GM12864 (cell line): ENCODE measurements around the gene FNDC3B.
A peak's percentile ranks its signal among the peaks of the same experiment; 100 is the strongest.

Source experiments
- DNase-seq: peaks from one replicate; pipeline ENCODE4 v3.0.0-alpha.2; 2011; ENCODE audit warnings: low read depth
- H3K4me3 ChIP-seq: 2 replicates; pipeline ENCODE4 v1.5.1; 2011; ENCODE audit warnings: mild to moderate bottlenecking, low read depth, low read length, control low read depth
- TF ChIP-seq, protein P1 (sequence below): IDR thresholded peaks from 2 replicates; pipeline ENCODE4 v1.5.1; 2011; ENCODE audit warnings: low read depth, mild to moderate bottlenecking, moderate library complexity, low read length, control low read depth, inconsistent platforms; ENCODE audit errors: missing control alignments

Gene FNDC3B

DNA sequence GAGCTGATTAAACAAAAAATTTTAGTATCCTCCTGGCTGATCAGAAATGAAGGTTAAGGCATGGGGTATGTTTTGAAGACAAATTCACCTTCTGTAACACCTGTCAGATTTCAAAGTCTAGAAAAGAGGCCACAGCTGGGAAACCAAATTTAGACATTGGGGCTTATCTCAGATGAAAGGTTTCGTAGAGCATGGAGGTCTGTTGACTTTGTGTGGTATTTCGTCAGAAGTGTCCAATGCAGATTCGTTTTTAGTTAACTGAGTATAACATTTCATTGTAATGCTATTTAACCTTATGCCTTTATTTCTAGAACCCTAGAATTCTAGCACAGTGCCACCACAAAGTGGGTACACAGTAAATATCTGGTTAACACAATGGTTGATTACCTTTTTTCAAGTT, 61.7 kb downstream of the FNDC3B start:
- TF ChIP-seq, protein P1, sequence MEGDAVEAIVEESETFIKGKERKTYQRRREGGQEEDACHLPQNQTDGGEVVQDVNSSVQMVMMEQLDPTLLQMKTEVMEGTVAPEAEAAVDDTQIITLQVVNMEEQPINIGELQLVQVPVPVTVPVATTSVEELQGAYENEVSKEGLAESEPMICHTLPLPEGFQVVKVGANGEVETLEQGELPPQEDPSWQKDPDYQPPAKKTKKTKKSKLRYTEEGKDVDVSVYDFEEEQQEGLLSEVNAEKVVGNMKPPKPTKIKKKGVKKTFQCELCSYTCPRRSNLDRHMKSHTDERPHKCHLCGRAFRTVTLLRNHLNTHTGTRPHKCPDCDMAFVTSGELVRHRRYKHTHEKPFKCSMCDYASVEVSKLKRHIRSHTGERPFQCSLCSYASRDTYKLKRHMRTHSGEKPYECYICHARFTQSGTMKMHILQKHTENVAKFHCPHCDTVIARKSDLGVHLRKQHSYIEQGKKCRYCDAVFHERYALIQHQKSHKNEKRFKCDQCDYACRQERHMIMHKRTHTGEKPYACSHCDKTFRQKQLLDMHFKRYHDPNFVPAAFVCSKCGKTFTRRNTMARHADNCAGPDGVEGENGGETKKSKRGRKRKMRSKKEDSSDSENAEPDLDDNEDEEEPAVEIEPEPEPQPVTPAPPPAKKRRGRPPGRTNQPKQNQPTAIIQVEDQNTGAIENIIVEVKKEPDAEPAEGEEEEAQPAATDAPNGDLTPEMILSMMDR = no peak
- DNase-seq = peak; percentile 62
- no peak overlapping the region for H3K4me3 ChIP-seq

DNA sequence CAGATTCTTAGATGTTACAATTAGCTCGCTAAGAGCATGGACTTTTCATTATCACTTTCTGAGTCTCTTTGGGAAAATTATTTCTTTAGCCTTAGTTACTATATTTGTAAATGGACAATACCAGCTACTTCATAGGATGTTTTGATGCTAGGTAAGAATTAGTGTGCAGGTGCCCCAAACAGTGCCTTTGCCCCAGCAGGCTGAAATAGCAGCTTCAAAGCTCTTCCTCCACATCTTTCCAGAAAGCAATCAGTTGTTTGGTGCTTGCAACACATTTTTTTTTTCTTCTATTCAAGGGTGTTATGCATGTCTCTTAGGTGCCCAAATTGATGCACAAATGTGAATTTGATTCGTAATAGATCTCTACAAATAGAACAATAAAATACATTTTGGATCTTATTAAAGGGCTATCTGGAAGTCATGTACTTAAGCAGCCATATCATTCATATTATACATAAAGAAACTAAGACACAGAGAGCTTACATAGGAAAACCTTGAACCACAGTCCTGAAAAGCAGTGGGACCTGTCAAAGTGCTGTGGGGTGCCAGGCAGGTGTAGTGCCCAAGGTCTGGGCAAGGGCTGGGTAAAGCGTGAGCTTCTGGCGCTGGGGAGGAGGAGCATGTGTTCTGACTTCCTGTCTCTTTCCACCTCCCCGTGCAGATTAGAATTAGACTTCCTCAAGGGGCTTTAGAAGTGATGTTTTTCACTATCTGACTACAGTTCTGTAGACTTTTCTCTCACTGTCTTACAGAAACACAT, 62.9 kb downstream of the FNDC3B start:
- no peak overlapping the region for H3K4me3 ChIP-seq
- DNase-seq = peak; percentile 36
- TF ChIP-seq, protein P1 = no peak

DNA sequence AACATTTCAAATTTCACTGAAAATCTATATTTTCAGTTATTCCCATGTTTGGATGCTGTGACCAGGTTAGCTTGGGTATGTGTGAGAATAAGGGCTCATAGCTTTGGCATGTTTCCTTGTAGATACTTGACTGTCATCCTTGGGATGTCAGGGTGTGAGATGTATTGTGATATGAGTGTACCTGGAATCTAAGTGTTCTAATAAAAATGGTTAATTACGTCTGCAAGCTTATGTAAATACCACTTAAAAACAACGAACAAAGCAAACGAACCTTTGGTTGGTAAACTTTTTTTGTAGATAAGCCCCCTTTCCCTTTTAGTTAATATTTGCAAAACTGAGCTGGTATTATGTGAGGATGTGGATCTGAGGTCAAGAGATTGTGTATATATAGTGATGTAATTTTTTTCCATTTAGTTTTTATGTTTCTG, 63.5 kb downstream of the FNDC3B start:
- no peak overlapping the region for H3K4me3 ChIP-seq
- TF ChIP-seq, protein P1 = no peak
- DNase-seq = no peak

DNA sequence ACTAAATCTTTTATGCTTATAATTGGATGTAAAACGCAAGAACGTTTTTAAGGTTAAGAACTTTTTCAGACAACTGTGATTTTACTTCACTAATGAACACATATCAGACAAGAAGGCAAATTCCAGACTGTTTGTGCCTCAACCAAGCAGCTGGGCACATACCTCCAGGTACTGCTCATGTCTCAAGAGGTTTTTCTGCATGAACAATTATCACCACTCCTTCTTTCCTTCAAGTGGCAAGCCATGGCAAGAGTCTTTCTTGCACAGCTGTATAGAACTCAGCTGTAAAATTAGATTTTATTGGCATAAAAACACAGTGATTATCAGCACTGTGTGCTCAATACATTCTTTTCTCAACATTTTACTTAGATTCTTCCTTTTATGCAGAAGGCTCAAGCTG, 64.3 kb downstream of the FNDC3B start:
- H3K4me3 ChIP-seq = no peak overlapping the region
- DNase-seq = no peak
- TF ChIP-seq, protein P1 = no peak

DNA sequence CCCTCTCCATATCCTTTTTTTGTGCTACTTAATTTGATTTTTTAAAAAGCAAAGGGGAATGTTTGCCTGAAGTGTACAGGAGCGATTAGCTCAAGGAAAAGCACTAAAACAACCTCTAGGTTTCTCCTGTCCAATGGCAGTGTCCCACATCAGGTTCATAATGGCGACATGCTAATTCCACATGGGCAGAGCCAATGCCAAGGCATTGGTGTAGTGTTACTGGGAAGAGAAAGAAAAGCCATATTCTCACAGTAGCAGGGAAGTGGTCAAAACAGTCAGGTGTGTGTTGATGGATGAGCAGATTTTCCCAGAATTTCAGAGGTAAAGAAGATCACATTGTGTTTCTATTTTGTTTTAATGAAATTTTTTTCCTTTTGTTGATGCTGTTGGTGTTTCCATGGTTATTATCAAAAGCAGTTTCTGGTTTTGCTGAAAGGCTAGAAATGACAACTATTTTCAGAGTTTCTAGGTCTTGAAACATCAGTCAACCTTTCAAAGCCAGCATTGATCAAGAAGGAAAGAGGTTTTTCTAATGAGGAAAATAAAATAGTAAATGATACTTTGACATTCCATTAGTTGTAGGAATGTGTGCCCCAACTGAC, 65.2 kb downstream of the FNDC3B start:
- DNase-seq = no peak
- TF ChIP-seq, protein P1 = no peak
- no peak overlapping the region for H3K4me3 ChIP-seq

DNA sequence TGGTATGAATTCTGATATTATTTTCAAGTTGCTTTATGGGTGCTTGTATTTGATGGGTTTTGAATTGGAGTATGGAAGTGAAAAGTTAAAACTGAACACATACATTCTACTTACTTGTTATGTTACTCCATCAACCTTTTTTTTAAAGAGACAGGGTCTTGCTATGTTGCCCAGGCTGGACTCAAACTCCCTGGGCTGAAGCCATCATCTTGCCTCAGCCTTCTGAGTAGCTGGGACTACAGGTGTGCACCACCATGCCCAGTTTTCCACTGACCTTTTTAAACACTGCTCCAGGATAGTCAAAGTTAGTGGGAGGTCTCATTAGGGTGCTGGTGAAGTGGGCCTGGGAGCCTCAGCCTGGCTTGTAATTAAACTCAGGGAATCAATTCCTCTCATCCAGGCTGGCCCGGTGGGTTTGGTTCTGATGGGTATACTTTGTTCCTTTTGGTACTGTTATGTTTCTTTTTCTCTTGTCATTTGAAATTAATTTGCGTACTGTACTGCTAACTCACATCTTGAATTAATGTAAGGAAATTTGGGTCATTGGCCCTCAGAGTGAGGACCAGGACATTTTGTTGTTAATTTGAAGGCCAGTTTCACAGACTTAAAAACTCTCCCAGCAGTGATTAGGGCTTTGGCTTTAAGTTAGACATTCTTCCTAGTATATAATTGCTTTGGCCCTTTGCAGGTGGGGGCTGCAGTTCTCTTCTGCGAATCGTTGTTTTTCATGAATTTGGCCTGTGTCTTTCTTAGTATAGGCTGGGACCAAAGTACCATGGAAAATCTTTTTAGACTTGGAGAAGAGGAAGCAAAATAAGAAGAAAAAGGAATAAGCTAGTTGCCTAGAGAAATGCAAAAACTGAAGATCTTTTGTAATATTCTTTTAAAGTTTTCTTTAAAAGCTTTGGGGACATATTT, 66.9 kb downstream of the FNDC3B start:
- TF ChIP-seq, protein P1 = no peak
- H3K4me3 ChIP-seq = no peak overlapping the region; the same call in 1 of the 2 replicates
- no peak for DNase-seq
